K562 (cell line): ENCODE results near the gene POLR3GL. TPM values are rescaled to one million over a fixed set of nuclear protein-coding genes. Genes with fewer than 3 reads are reported as not detected.

Experiments
- FOS ChIP-seq: IDR thresholded peaks from 3 replicates; pipeline ENCODE4 v1.6.1; 2011; ENCODE audit not compliant: insufficient read length; ENCODE audit errors: extremely low read depth
- FOXK2 ChIP-seq, 2 experiments: fragments of 450-650 bp; IDR thresholded peaks in 1 of 2; conservative IDR thresholded peaks in 1 of 2; 2 replicates each; pipeline ENCODE4 v1.6.1; 2016; ENCODE audit warnings: low read depth in 2 of 2, mild to moderate bottlenecking in 1 of 2
- FUS ChIP-seq: fragments of 200-400 bp; formaldehyde crosslinking; optimal IDR thresholded peaks from 2 replicates; pipeline ENCODE3; 2017; ENCODE audit warnings: low read depth, low read length
- HIVEP1 ChIP-seq: fragments of 250-450 bp; sonication (Bioruptor Pico); IDR thresholded peaks from 2 replicates; pipeline ENCODE4 v1.4.0; 2020; ENCODE audit warnings: mild to moderate bottlenecking
- MAFG ChIP-seq: fragments of 450-650 bp; conservative IDR thresholded peaks from 2 replicates; pipeline ENCODE4 v1.6.1; 2016; ENCODE audit warnings: missing genetic modification characterization, missing compliant biosample characterization
- PHB ChIP-seq: fragments of 250-450 bp; sonication (Bioruptor Pico); IDR thresholded peaks from 2 replicates; pipeline ENCODE4 v1.5.0; 2021
- RAD51 ChIP-seq: fragments of 450-650 bp; IDR thresholded peaks from 2 replicates; pipeline ENCODE4 v1.7.1; 2016; ENCODE audit warnings: low read depth, mild to moderate bottlenecking, borderline replicate concordance
- RCOR1 ChIP-seq, 2 experiments: IDR thresholded peaks; 2 replicates each; pipeline ENCODE4 v1.6.1; 2012; ENCODE audit warnings: low read depth in 2 of 2, low read length in 2 of 2, borderline replicate concordance in 1 of 2, improper control_type of control experiment in 1 of 2
- TEAD2 ChIP-seq: fragments of 450-650 bp; IDR thresholded peaks from 2 replicates; pipeline ENCODE4 v1.6.1; 2016; ENCODE audit warnings: missing genetic modification characterization, control low read depth, missing compliant biosample characterization
- TRIM25 ChIP-seq: fragments of 450-650 bp; IDR thresholded peaks from 2 replicates; pipeline ENCODE4 v1.7.0; 2016; ENCODE audit warnings: borderline replicate concordance
- ZHX1 ChIP-seq: fragments of 150-350 bp; conservative IDR thresholded peaks from 2 replicates; pipeline ENCODE4 v1.6.1; 2014; ENCODE audit warnings: low read length
- ZNF263 ChIP-seq: sonication (generic); formaldehyde crosslinking; IDR thresholded peaks from 2 replicates; pipeline ENCODE4 v1.8.0; 2022; ENCODE audit warnings: mild to moderate bottlenecking, missing genetic modification reagents, borderline replicate concordance
- ZNF668 ChIP-seq: fragments of 250-450 bp; sonication (Bioruptor Pico); IDR thresholded peaks from 2 replicates; pipeline ENCODE4 v1.8.0; 2022; ENCODE audit warnings: mild to moderate bottlenecking, inconsistent platforms
- polyA plus RNA-seq, 8 experiments: library from polyadenylated mRNA; depleted of rRNA in 4 of 8; stranded (reverse) in 5 of 8; unstranded in 3 of 8; fragments of >200 nt; fragmentation: Nextera tagmentation in 2 of 8; fragmentation: Illumina TruSeq in 1 of 8; extraction: Ambion mirVana in 2 of 8; extraction: Trizol in 1 of 8; gene quantifications; 2 replicates each; pipeline versions ENCODE4 v1.2.1 to v1.2.3, GENCODE V29; 2011 to 2014; ENCODE audit warnings: inconsistent platforms in 1 of 8, missing spikeins in 1 of 8
- total RNA-seq, 7 experiments: library from RNA; depleted of rRNA in 6 of 7; stranded (reverse); fragments of >200 nt in 6 of 7; fragmentation: Illumina TruSeq in 2 of 7; extraction: Trizol in 2 of 7; gene quantifications; 2 replicates each; pipeline versions ENCODE4 v1.2.1 to v1.2.3, GENCODE V29; 2011 to 2021; ENCODE audit warnings: low replicate concordance in 1 of 7
- TF ChIP-seq, protein P1 (sequence below): fragments of 450-650 bp; IDR thresholded peaks from 2 replicates; pipeline ENCODE4 v1.6.1; 2017; ENCODE audit warnings: antibody characterized with exemption, mild to moderate bottlenecking
- TF ChIP-seq, protein P2 (sequence below): sonication (generic); formaldehyde crosslinking; IDR thresholded peaks from 2 replicates; pipeline ENCODE4 v1.8.1; 2023; ENCODE audit warnings: mild to moderate bottlenecking, missing genetic modification reagents
- TF ChIP-seq, protein P3 (sequence below): fragments of 450-650 bp; formaldehyde crosslinking; IDR thresholded peaks from 2 replicates; pipeline ENCODE4 v1.4.0; 2020; ENCODE audit warnings: mild to moderate bottlenecking

POLR3GL gene
- total and polyA plus RNA-seq, 9 of the 15 experiments (the other 6 are each of a cell fraction or from before 2014, with no cell fraction given), result 14.6 to 48.4 (median 38.2) TPM

DNA sequence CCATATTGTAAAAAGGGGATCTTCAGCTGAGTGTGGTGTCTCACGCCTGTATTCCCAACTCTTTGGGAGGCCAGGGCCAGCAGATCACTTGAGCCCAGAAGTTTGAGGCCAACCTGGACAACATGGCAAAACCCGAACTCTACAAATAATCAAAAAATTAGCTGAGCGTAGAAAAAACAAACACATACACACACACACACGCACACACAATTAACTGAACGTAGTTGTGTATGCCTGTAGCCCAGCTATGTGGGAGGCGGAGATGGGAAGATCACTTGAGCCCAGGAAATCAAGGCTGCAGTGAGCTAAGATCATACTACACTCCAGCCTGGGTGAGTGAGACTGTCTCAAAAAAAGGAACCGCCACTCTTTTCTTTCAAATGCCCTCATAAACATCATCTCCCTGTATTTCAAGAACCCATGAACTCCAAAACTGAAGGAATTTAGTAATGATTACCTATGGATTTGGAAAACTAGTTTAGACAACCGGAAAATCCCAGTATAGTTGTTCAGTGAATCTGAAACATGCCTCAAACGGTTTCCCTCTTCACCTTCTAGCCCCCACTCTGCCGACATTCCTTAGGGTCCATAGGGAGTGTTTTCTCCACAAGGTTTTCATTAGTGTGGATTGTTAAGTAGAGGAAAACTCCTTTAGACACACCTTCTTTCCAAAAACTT is 27.4 kb downstream of the POLR3GL start (continued):
- peak in 1 of 2 experiments; percentile 12; a peak in 1 of 4 replicates for TF ChIP-seq FOXK2 (conservative IDR thresholded peaks at IDR 0.05 in 1 of 2, IDR thresholded peaks at IDR 0.05 in 1 of 2; ENCODE audit: low read depth in 2 of 2)
- no peak for TF ChIP-seq TRIM25
- no peak for TF ChIP-seq ZHX1
- TF ChIP-seq MAFG (tag), result no peak
- TF ChIP-seq ZNF263 (CRISPR knock-in tag), result no peak
- TF ChIP-seq FOS, result no peak
- TF ChIP-seq TEAD2 (tag), result no peak
- no peak for TF ChIP-seq HIVEP1
- no peak for TF ChIP-seq ZNF668 (CRISPR knock-in tag)
- TF ChIP-seq RAD51, result no peak
- TF ChIP-seq, protein P1, sequence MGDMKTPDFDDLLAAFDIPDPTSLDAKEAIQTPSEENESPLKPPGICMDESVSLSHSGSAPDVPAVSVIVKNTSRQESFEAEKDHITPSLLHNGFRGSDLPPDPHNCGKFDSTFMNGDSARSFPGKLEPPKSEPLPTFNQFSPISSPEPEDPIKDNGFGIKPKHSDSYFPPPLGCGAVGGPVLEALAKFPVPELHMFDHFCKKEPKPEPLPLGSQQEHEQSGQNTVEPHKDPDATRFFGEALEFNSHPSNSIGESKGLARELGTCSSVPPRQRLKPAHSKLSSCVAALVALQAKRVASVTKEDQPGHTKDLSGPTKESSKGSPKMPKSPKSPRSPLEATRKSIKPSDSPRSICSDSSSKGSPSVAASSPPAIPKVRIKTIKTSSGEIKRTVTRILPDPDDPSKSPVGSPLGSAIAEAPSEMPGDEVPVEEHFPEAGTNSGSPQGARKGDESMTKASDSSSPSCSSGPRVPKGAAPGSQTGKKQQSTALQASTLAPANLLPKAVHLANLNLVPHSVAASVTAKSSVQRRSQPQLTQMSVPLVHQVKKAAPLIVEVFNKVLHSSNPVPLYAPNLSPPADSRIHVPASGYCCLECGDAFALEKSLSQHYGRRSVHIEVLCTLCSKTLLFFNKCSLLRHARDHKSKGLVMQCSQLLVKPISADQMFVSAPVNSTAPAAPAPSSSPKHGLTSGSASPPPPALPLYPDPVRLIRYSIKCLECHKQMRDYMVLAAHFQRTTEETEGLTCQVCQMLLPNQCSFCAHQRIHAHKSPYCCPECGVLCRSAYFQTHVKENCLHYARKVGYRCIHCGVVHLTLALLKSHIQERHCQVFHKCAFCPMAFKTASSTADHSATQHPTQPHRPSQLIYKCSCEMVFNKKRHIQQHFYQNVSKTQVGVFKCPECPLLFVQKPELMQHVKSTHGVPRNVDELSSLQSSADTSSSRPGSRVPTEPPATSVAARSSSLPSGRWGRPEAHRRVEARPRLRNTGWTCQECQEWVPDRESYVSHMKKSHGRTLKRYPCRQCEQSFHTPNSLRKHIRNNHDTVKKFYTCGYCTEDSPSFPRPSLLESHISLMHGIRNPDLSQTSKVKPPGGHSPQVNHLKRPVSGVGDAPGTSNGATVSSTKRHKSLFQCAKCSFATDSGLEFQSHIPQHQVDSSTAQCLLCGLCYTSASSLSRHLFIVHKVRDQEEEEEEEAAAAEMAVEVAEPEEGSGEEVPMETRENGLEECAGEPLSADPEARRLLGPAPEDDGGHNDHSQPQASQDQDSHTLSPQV, result no peak
- TF ChIP-seq FUS, result peak; percentile 89
- TF ChIP-seq, protein P2, sequence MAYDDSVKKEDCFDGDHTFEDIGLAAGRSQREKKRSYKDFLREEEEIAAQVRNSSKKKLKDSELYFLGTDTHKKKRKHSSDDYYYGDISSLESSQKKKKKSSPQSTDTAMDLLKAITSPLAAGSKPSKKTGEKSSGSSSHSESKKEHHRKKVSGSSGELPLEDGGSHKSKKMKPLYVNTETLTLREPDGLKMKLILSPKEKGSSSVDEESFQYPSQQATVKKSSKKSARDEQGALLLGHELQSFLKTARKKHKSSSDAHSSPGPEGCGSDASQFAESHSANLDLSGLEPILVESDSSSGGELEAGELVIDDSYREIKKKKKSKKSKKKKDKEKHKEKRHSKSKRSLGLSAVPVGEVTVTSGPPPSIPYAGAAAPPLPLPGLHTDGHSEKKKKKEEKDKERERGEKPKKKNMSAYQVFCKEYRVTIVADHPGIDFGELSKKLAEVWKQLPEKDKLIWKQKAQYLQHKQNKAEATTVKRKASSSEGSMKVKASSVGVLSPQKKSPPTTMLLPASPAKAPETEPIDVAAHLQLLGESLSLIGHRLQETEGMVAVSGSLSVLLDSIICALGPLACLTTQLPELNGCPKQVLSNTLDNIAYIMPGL, result no peak
- TF ChIP-seq, protein P3, sequence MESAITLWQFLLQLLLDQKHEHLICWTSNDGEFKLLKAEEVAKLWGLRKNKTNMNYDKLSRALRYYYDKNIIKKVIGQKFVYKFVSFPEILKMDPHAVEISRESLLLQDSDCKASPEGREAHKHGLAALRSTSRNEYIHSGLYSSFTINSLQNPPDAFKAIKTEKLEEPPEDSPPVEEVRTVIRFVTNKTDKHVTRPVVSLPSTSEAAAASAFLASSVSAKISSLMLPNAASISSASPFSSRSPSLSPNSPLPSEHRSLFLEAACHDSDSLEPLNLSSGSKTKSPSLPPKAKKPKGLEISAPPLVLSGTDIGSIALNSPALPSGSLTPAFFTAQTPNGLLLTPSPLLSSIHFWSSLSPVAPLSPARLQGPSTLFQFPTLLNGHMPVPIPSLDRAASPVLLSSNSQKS (CRISPR knock-in tag), result peak; percentile 90; the same call in 1 of the 2 replicates
- TF ChIP-seq PHB (CRISPR knock-in tag), result peak; percentile 99
- no peak; a peak in 1 of 4 replicates for TF ChIP-seq RCOR1 (IDR thresholded peaks at IDR 0.05; ENCODE audit: borderline replicate concordance in 1 of 2, low read depth in 2 of 2, low read length in 2 of 2)
